Heart left ventricle (tissue), 16 donors: ENCODE measurements around the gene GDPD4. TPM values are rescaled to one million over a fixed set of nuclear protein-coding genes. Genes with fewer than 3 reads are reported as not detected.
A peak's percentile ranks its signal among the peaks of the same experiment; 100 is the strongest.

ENCODE experiments used
- ATAC-seq, 4 donors: fragments of 200-7000 bp; cut with Tn5 transposase; one replicate each; pipeline ENCODE4 v1.9.1; 2020 to 2022; ENCODE audit warnings: moderate library complexity in 4 of 4, mild to moderate bottlenecking in 3 of 4, moderate number of reproducible peaks in 1 of 4
- DNase-seq, 5 donors: peaks; one replicate each; pipeline ENCODE4 v3.0.0-alpha.2; 2020
- H3K27ac ChIP-seq, 12 donors: fragments of 200-600 bp; sonication (generic) in 4 of 12; one replicate each; pipeline versions ENCODE4 v1.5.0 to v1.8.0; 2016 to 2022; ENCODE audit warnings: mild to moderate bottlenecking in 2 of 12
- H3K27me3 ChIP-seq, 9 donors: fragments of 200-600 bp; sonication (generic) in 2 of 9; one replicate each; pipeline versions ENCODE4 v1.5.1 to v1.8.0; 2016 to 2022; ENCODE audit warnings: mild to moderate bottlenecking in 3 of 9
- H3K36me3 ChIP-seq, 9 donors: fragments of 200-600 bp; sonication (generic) in 2 of 9; one replicate each; pipeline versions ENCODE4 v1.5.0 to v1.8.0; 2018 to 2022; ENCODE audit warnings: mild to moderate bottlenecking in 2 of 9
- H3K4me1 ChIP-seq, 12 donors: fragments of 200-600 bp; sonication (generic) in 4 of 12; one replicate each; pipeline versions ENCODE4 v1.5.0 to v1.8.0; 2016 to 2022; ENCODE audit warnings: mild to moderate bottlenecking in 3 of 12
- H3K4me3 ChIP-seq, 12 donors: fragments of 200-600 bp; sonication (generic) in 4 of 12; one replicate each; pipeline versions ENCODE4 v1.5.0 to v1.8.0; 2017 to 2022; ENCODE audit warnings: mild to moderate bottlenecking in 9 of 12, moderate library complexity in 4 of 12
- H3K9me3 ChIP-seq, 12 donors: fragments of 200-600 bp; sonication (generic) in 4 of 12; one replicate each; pipeline versions ENCODE4 v1.5.0 to v1.8.0; 2016 to 2022; ENCODE audit warnings: mild to moderate bottlenecking in 1 of 12
- CTCF ChIP-seq, 12 donors: fragments of 200-600 bp; sonication (generic) in 4 of 12; IDR thresholded peaks; one replicate each; pipeline versions ENCODE4 v1.5.0 to v1.8.0; 2018 to 2022; ENCODE audit warnings: antibody characterized with exemption in 12 of 12, mild to moderate bottlenecking in 5 of 12
- POLR2A ChIP-seq, 2 donors: fragments of 450-650 bp; IDR thresholded peaks; one replicate each; pipeline ENCODE4 v1.6.1; 2017; ENCODE audit warnings: antibody characterized with exemption in 2 of 2, mild to moderate bottlenecking in 2 of 2, moderate library complexity in 2 of 2
- WGBS, 4 donors: extraction: QIAGEN DNeasy Blood & Tissue Kit in 2 of 4; methylation state at CpG; one replicate each; pipeline versions ENCODE4 v1.1.5 to v1.1.7; 2013 to 2018; 5-methylcytosine and 5-hydroxymethylcytosine counted together
- intact Hi-C, 10 donors: fragments of 100-400 bp; cut with DNase I; formaldehyde crosslinking; loops; one replicate each; pipeline versions ENCODE4 v1.11.1 to v1.14.2; 2022
- polyA plus RNA-seq, 2 donors: library from polyadenylated mRNA; stranded (reverse); fragments of 200-250 nt; gene quantifications; one replicate each; pipeline ENCODE4 v1.2.3, GENCODE V29; 2013
- total RNA-seq, 9 donors: library from RNA; depleted of rRNA in 2 of 9; stranded (reverse); fragments of >200 nt in 2 of 9; fragmentation: NEBNext Ultra II Directional in 3 of 9; extraction: Animal tissue kit (Norgen Biotek cat#: 25700) in 3 of 9; gene quantifications; one replicate each; pipeline versions ENCODE4 v1.1.0 to v1.2.4, GENCODE V29; 2016 to 2023
- donor health status: ischemic (EF 13 %, LVEDD 7.1; RV severe dilation, severe dysfunction).
- donor health status: healthy with polysubstance abuse.
- donor health status: DM: no; HTN: yes; CAD: no.
- donor health status: DM: no; HTN: no; CAD: no.
- donor health status: ischemic (EF 25% LVEDD 6.9; RV normal size, moderate dysfunction).
- donor health status: ischemic (EF 25% LVEDD 5.7; RV mildly dilated, moderate dysfunction).
- donor health status: healthy.
- donor health status: DM: yes; HTN: yes; CAD: no.
- donor health status: ischemic (EF 35%, LVEDD 5.7; RV mildly dilated, moderate dysfunction).
- donor health status: nonischemic (EF 11% LVEDD 7.7; RV severe dilation, severe dysfunction).
- donor health status: DM: yes; HTN: yes; CAD: no.
- donor health status: PGD.
- donor health status: ischemic (EF 29% LVEDD 5.4; RV normal size, mild dysfunction).
- donor health status: nonischemic (EF 23%, LVEDD 6.1; RV moderate dilation, normal function).

Gene GDPD4
- total and polyA plus RNA-seq, 11 donors = 0.19 TPM; not detected in 10

- no peaks in the 10 kb centered on the region for H3K4me1 ChIP-seq
- TF ChIP-seq CTCF (IDR thresholded peaks at IDR 0.05) = no peak
- TF ChIP-seq POLR2A (IDR thresholded peaks at IDR 0.05) = no peak
- no peak overlapping the region for H3K4me3 ChIP-seq
- DNase-seq (peak in 1 of 5 donors; percentile 22), ATAC-seq (no peak)
- H3K36me3 ChIP-seq = peaks cover 0 to 4% (median 0%) of the 10 kb centered on the region in 9 donors
- WGBS, 4 donors = 80 to 84% (median 81%) methylated on average over 14 to 20 of the region's 20 CpGs
- H3K27me3 ChIP-seq = no peaks in the 10 kb centered on the region
- intact Hi-C loops = no loop called here
- H3K9me3 ChIP-seq = no peaks in the 10 kb centered on the region
- no peak overlapping the region for H3K27ac ChIP-seq
Observed at GRCh38 chr11:77203901-77204753, 97.4 kb downstream of the GDPD4 start.

GRCh38 chr11:77202941-77203900, 98.3 kb downstream of the GDPD4 start:
- DNase-seq (peak in 1 of 5 donors; percentile 16), ATAC-seq (no peak)
- peaks cover 0 to 4% (median 0%) of the 10 kb centered on the region in 9 donors for H3K36me3 ChIP-seq
- intact Hi-C loops = no loop called here
- TF ChIP-seq POLR2A (IDR thresholded peaks at IDR 0.05) (no peak), CTCF (IDR thresholded peaks at IDR 0.05) (no peak)
- WGBS, 4 donors = 78 to 88% (median 87%) methylated on average over 14 to 25 of the region's 25 CpGs
- no peak overlapping the region for H3K4me3 ChIP-seq
- no peaks in the 10 kb centered on the region for H3K27me3 ChIP-seq
- no peaks in the 10 kb centered on the region for H3K4me1 ChIP-seq
- no peak overlapping the region for H3K27ac ChIP-seq
- H3K9me3 ChIP-seq = no peaks in the 10 kb centered on the region

- no peak overlapping the region for H3K4me3 ChIP-seq
- no peaks in the 10 kb centered on the region for H3K9me3 ChIP-seq
- TF ChIP-seq POLR2A (IDR thresholded peaks at IDR 0.05) (no peak), CTCF (IDR thresholded peaks at IDR 0.05) (no peak)
- no peak overlapping the region for H3K27ac ChIP-seq
- H3K4me1 ChIP-seq = no peaks in the 10 kb centered on the region
- 92 to 95% (median 93%) methylated on average over 21 to 23 of the region's 23 CpGs for WGBS, 4 donors
- DNase-seq (peak in 2 of 5 donors; percentile 7 to 15), ATAC-seq (no peak)
- peaks cover 0 to 4% (median 0%) of the 10 kb centered on the region in 9 donors for H3K36me3 ChIP-seq
- no peaks in the 10 kb centered on the region for H3K27me3 ChIP-seq
- intact Hi-C loops = no loop called here
Observed at GRCh38 chr11:77201991-77202841, 99.3 kb downstream of the GDPD4 start.
